Fibroblast of pulmonary artery (primary cell): Measurements from ENCODE around the gene GH1.

Experiments
- DNase-seq: peaks from one replicate; pipeline ENCODE4 v3.0.0-alpha.2; 2010; ENCODE audit warnings: low read depth
- H3K4me3 ChIP-seq: replicated peaks from 2 replicates; pipeline ENCODE4 v1.5.1; 2011; ENCODE audit warnings: low read depth, mild to moderate bottlenecking, control low read depth, low read length, moderate library complexity
- CTCF ChIP-seq: IDR thresholded peaks from 2 replicates; pipeline ENCODE4 v1.5.1; 2011; ENCODE audit warnings: mild to moderate bottlenecking, control low read depth, low read length, inconsistent platforms; ENCODE audit errors: missing control alignments

The GH1 gene

DNA sequence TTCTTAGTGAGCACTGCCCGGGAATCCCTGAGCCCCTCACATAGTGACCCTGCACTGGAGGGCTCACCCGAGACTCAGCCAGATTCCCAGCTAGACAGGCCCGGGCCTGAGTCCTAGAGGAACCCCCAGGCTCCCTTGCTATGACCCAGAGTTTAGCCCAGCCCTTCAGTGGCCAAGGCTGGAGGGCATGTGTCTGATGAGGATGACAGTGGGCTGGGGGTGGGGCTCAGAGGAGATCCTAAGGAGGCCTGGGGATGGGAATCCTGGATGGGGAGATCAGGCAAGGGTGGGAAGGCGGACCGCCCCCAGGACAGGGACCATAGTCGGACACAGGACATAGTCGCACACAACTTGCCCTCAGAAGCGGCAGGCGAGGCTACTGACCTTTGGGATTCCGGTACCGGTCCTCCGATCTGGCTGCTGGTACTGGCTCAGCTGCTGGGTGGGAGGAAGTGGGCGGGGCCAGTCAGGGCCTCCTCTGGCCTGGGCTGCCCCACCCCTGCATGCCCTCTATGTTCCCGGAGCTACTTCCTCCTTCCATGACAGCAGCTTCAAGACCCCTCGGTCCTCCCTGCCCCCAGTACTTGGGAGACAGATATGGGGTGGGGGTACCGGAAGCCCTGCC is 12.4 kb upstream of the GH1 start:
- no peak for TF ChIP-seq CTCF

DNA sequence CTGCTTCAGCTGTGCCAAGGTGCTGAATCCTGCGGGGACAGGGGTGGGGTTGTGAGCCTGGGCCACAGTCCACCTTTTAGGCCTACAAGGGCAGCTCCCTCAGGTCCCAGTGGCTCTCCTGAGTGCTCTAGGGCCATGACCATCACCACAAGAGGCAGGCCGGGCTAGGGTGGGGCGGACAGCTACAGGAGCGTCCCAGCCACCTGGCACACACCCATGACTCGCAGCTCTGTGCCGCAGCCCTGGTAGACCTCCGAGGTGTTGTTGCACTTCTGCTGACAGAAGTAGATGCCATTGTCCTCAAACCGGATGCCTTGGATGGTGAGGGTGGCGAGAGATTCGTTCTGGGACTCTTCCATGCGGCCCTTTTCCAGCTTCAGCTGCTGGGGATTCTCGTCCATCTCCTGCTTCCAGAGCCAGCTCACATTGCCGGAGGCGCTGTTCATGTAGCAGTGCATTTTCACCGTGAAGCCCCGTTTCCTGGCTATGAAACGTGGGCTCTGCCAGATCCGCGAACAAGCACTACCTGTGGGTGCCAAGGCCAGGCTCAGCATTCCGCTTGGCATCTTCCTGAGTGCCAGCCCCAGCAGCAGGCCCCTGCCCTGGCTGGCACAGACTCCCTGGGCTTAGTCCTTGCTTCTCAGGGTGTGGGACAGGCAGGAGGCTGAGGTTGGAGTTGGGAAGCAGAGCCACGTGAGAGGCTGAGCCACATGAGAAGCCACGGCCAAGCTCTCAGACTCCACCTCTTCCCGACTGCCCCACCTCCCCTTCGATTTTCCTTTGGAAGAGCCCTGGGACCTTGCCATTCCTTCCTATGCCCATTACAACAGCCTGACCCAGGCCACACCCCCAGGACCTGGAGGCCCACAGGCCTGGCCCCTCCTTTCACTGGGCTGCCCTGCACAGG is 11.5 kb upstream of the GH1 start:
- DNase-seq: no peak
- H3K4me3 ChIP-seq: no peak overlapping the region
- TF ChIP-seq CTCF: no peak

More for the DNA sequence above, 12.4 kb upstream of the GH1 start:
- no peak overlapping the region for H3K4me3 ChIP-seq
- no peak for DNase-seq

DNA sequence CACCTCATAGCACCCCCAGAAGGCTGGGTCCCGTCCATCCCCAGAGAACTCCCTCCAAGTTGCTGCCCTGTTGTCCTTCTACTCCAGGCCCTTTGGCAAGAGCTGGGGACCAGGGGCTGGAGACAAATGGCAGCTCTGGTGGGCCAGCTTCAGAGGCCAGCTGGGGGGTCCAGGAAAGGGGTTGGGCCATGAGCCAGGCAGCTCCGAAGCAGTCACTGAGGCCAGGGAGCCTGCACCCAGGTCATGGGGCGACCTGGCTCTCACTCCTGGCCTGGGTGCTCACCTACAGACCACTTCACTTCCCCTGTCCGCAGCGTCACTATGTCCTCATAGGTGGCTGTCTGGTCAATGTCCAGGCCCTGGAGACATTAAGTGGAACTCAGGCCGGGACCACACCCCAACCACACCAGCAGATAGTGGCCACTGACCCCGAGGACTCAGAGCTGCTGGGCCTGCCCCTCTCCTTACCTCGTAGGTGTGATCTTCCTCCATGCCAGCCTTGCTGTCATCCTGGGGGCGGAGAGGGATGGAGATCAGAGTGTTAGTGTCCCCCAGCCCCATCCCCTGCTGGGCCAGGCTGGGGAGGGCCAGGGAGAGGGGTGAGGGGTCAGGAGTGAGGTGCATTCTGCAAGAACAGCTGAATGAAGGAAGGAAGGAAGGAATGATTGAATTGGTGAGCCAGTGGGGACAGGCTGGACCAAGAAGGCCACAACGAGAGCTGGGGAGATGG is 10.5 kb upstream of the GH1 start:
- no peak for DNase-seq
- no peak for TF ChIP-seq CTCF
- H3K4me3 ChIP-seq: no peak overlapping the region

GRCh38 chr17:63928172-63928666 is 9.6 kb upstream of the GH1 start:
- no peak for DNase-seq
- no peak overlapping the region for H3K4me3 ChIP-seq
- TF ChIP-seq CTCF: no peak

DNA sequence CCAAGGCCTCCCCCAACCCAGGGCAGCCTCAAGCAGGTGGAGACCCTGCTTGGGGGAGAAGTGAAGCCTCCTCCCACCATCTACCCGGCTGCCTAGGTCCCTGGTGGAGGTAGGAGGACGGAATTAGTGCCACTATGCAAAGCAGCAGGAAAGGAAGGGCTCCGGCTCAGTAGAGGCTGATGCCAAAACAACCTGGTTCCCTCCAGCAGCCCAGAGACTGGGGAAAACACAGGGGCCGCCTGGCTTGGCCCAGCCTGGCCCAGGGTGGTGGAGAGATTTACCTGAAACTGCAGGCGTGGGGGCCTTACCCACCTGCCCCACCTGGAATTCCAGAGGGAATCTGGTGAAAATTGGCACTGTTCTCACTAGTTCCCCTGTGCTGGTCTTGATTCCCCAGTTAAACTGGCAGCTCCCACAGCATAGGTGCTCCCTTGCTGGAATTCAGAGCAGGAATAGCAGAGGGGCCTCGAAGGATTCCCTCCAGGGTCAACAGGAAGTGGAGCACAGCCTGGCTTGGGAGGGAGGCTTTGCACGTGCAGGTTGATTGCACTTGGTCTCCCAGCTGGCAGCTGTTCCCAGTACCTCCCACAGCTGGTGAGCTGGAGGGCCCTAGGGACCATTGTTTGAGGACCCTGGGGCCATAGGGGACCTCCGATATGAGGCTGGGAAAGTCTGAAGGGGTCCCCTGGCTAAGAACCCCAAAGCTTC is 9.0 kb upstream of the GH1 start:
- no peak for TF ChIP-seq CTCF
- no peak overlapping the region for H3K4me3 ChIP-seq
- DNase-seq: no peak

DNA sequence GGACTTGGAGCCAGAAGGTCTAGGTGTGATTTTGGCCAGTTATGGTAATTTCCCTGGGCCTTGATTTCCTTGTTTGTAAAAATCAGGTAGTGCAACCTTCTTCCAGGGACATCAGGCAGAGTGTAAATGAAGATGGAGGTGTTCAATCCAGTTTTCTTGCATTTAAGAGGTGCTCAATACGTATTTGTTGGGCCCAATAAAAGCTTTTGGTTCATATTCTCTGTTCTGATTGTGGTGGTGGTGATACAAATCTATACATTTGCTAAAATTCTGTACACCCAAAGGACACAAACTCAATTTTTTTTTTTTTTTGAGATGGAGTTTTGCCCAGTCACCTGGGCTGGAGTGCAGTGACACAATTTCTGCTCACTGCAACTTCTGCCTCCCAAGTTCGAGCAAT is 7.5 kb upstream of the GH1 start:
- DNase-seq: no peak
- H3K4me3 ChIP-seq: no peak overlapping the region
- TF ChIP-seq CTCF: no peak
